ENCODE measurements around the gene OPRM1.

The OPRM1 gene

DNA sequence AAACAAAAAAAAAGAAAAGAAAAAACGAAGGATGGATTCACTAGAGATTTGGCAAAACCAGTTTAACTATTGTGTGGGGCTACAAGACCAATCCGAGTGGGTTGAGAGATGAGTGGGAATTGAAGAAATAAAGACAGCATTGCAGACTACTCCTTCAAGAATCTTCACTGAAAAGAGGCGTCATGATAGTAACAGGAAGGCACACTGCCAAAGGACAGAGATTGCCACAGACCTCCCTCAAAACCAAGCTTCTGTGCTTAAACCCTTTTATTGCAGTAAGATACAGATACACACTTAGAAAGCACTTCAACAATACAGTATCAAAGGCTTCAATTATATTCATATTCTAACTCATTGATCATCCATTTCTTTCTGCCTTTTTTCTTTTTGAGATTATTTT is 213.6 kb downstream of the OPRM1 start:
- Histone ChIP-seq H3K27ac (ENCODE audit: low read length) (no peak overlapping the region), H3K27me3 (ENCODE audit: control insufficient read depth in 1 of 2, insufficient read depth in 2 of 2, low read length in 2 of 2) (no peaks in the 10 kb centered on the region), H3K36me3 (ENCODE audit: control insufficient read depth in 2 of 2, insufficient read depth in 2 of 2, low read length in 2 of 2) (no peaks in the 10 kb centered on the region), H3K9me3 (ENCODE audit: control insufficient read depth in 2 of 2, low read length in 2 of 2) (no peaks in the 10 kb centered on the region), H3K4me3 (ENCODE audit: low read length in 2 of 2) (no peak overlapping the region), H3K9ac (ENCODE audit: low read length in 2 of 2) (no peak overlapping the region), H3K4me1 (ENCODE audit: control insufficient read depth, insufficient read depth, low read length) (no peaks in the 10 kb centered on the region)

DNA sequence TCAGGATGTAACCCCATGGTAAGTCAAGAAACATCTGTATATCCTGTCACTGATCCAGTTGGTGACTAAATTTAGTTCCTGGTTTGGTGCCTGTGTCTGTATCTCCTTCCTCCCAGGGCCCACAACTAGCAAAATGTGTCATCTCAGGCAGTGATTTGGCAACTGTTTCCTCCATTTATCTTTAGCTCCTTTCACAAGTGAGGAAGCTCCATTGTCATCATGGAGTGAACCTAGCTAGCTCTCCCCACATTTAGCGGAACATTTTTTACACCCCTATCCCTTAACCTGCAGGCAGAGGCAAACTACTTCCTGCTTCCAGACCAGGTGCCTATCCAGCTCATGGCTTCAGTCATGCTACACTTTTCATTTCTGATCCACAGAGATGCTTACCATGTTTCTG is 218.0 kb downstream of the OPRM1 start:
- H3K9ac ChIP-seq (ENCODE audit: low read length in 2 of 2), result no peak overlapping the region
- H3K4me1 ChIP-seq (ENCODE audit: control insufficient read depth, insufficient read depth, low read length), result no peaks in the 10 kb centered on the region
- H3K27me3 ChIP-seq (ENCODE audit: control insufficient read depth in 1 of 2, insufficient read depth in 2 of 2, low read length in 2 of 2), result no peaks in the 10 kb centered on the region

DNA sequence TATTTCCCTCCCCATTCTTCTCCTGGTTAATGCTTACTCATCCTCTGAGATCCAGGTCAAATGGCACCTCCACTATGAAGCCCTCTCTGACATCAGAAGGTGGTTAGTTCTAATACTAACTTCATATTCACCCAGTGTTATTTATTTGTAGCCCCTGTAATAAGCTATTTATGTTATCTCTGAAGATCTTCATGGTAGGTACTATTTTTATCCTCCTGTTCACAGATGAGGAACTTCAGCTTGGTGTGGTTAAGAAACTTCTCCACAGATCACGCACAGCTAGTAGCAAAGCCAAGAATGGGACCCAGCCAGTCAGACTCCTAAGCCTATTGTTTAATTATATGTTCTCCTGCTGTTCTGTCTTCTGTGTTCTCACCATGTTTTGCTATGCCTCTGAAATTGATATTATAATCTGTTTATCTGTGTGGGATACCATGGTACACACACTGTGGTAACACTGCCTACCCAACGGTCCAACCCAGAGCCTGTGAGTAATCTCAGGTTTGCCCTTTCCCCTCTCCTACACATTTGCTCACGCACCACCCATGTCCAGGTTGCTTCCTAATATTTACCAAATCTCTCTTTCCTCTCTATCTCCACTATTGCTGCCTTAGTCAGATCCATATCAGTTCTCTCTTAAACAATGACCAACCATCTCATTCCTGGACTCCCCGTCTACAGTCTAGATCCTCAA is 219.2 kb downstream of the OPRM1 start:
- no peak overlapping the region for H3K4me3 ChIP-seq (ENCODE audit: low read length in 2 of 2)
- no peak overlapping the region for H3K27ac ChIP-seq (ENCODE audit: low read length)
- no peaks in the 10 kb centered on the region for H3K9me3 ChIP-seq (ENCODE audit: control insufficient read depth in 2 of 2, low read length in 2 of 2)
- H3K36me3 ChIP-seq (ENCODE audit: control insufficient read depth in 2 of 2, insufficient read depth in 2 of 2, low read length in 2 of 2), result no peaks in the 10 kb centered on the region
- no peaks in the 10 kb centered on the region for H3K4me1 ChIP-seq (ENCODE audit: control insufficient read depth, insufficient read depth, low read length)
- no peak overlapping the region for H3K9ac ChIP-seq (ENCODE audit: low read length in 2 of 2)
- no peaks in the 10 kb centered on the region for H3K27me3 ChIP-seq (ENCODE audit: control insufficient read depth in 1 of 2, insufficient read depth in 2 of 2, low read length in 2 of 2)

More for the DNA sequence above, 218.0 kb downstream of the OPRM1 start:
- Histone ChIP-seq H3K36me3 (ENCODE audit: control insufficient read depth in 2 of 2, insufficient read depth in 2 of 2, low read length in 2 of 2) (no peaks in the 10 kb centered on the region), H3K9me3 (ENCODE audit: control insufficient read depth in 2 of 2, low read length in 2 of 2) (no peaks in the 10 kb centered on the region), H3K27ac (ENCODE audit: low read length) (no peak overlapping the region), H3K4me3 (ENCODE audit: low read length in 2 of 2) (no peak overlapping the region)

DNA sequence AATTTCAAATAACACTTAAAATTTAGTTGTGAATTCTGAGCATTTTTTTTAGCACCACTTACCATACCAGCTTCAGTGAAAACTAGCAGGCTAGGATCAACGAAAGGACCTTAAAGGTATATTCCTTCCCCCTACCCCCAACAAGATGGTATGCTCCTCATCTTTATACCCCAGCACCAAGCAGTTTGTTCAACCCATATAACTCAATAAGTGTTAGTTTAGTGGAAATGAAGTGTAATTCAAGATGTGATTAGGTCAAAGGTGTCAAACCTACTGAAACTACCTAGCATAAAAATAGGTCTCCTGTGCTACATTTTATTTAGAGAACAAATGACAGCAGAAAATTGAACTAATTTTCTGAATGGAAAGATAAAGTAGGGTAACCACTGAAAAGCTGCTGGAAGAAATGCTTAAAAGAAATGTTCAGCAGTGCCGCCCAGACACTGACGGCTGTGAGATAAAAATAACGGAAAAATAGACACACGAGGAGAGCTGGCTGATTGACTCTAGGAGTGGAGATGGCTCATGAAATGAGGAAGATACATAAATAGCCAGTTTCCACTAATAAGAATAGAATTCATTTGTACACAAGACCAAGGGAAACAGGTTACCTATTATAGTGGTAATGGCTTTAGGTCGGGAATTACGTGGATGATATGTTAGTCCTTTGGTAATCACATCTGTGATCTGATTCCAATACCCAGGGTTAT is 222.8 kb downstream of the OPRM1 start:
- H3K4me3 ChIP-seq (ENCODE audit: low read length in 2 of 2), result no peak overlapping the region
- no peak overlapping the region for H3K9ac ChIP-seq (ENCODE audit: low read length in 2 of 2)
- H3K27ac ChIP-seq (ENCODE audit: low read length), result no peak overlapping the region
- H3K4me1 ChIP-seq (ENCODE audit: control insufficient read depth, insufficient read depth, low read length), result no peaks in the 10 kb centered on the region
- no peaks in the 10 kb centered on the region for H3K9me3 ChIP-seq (ENCODE audit: control insufficient read depth in 2 of 2, low read length in 2 of 2)
- no peaks in the 10 kb centered on the region for H3K27me3 ChIP-seq (ENCODE audit: control insufficient read depth in 1 of 2, insufficient read depth in 2 of 2, low read length in 2 of 2)
- no peaks in the 10 kb centered on the region for H3K36me3 ChIP-seq (ENCODE audit: control insufficient read depth in 2 of 2, insufficient read depth in 2 of 2, low read length in 2 of 2)

DNA sequence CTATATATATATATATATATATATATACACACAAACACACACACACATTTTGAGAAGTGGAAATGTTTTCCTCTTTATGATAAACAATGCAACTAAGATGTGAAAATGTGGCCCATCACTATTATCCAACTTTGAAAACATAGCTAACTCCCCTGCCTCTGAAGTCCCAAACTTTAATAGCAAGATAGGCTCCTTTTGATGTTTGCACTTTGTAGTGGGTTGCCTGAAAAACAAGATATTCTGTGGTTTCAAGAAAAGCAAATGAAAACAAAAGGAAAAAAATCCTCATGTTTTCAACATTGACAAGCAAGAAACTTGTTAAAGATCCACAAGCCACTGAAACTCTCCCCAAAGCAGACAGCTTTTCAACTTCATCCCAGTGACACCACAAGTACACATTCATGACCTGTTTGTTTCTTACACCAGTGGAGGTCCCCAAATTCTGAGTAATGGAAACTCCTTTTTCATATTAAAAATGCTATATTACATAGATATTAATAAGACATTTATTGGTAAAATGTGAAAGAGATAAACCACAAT is 227.6 kb downstream of the OPRM1 start:
- Histone ChIP-seq H3K4me3 (ENCODE audit: low read length in 2 of 2) (no peak overlapping the region), H3K9ac (ENCODE audit: low read length in 2 of 2) (no peak overlapping the region), H3K27ac (ENCODE audit: low read length) (no peak overlapping the region), H3K36me3 (ENCODE audit: control insufficient read depth in 2 of 2, insufficient read depth in 2 of 2, low read length in 2 of 2) (no peaks in the 10 kb centered on the region), H3K27me3 (ENCODE audit: control insufficient read depth in 1 of 2, insufficient read depth in 2 of 2, low read length in 2 of 2) (peaks cover 0 to 2% of the 10 kb centered on the region in 2 donors), H3K9me3 (ENCODE audit: control insufficient read depth in 2 of 2, low read length in 2 of 2) (no peaks in the 10 kb centered on the region), H3K4me1 (ENCODE audit: control insufficient read depth, insufficient read depth, low read length) (no peaks in the 10 kb centered on the region)

DNA sequence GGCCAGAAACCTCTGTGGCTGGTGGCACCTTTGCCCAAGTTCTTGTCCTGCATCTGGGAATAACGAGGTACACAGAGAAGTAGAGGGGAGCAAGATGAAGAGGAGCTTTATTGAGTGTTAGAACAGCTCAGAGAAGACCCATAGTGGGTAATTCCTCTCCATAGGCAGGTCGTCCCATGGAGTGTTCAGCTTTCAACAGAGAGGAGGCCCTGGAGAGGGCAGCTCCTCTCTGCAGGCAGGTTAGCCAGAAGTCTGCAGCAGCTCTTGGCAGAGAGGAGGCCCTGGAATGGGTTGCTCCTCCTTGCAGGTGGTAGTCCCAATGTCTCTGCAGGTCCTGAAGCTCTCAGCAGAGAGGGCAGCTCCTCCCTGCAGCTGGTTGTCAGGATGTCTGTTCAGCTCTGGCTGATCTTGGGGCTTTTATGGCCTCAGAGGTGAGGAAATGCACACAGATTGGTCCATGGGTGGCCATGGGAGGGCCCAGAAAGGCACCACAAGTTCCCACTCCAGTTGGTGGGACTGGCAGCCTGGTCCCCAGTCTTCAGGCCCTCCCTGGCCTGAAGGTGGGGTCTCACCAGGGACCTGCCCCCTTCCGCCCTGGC is 228.6 kb downstream of the OPRM1 start:
- H3K27ac ChIP-seq (ENCODE audit: low read length), result no peak overlapping the region
- no peaks in the 10 kb centered on the region for H3K4me1 ChIP-seq (ENCODE audit: control insufficient read depth, insufficient read depth, low read length)
- no peak overlapping the region for H3K4me3 ChIP-seq (ENCODE audit: low read length in 2 of 2)
- no peaks in the 10 kb centered on the region for H3K36me3 ChIP-seq (ENCODE audit: control insufficient read depth in 2 of 2, insufficient read depth in 2 of 2, low read length in 2 of 2)
- H3K27me3 ChIP-seq (ENCODE audit: control insufficient read depth in 1 of 2, insufficient read depth in 2 of 2, low read length in 2 of 2), result peaks cover 0 to 2% of the 10 kb centered on the region in 2 donors
- H3K9me3 ChIP-seq (ENCODE audit: control insufficient read depth in 2 of 2, low read length in 2 of 2), result no peaks in the 10 kb centered on the region
- H3K9ac ChIP-seq (ENCODE audit: low read length in 2 of 2), result no peak overlapping the region

DNA sequence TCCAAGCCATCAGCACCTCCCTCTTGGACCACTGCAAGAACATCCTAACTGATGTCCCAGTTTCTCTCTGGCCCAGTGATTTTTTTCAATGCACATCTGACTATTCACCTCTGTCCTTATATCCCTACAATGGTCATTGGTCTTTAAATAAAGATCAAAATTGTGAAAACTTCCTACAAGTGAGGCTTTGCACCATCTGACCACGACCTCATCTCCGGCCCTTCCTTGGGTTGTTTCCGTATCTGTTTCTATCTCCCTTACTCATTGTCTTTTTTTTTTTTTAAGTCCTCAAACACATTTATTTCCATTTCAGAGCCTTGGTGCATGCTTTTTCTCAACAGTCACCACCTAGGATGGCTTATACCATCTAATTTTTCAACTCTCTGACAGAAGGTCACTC is 229.4 kb downstream of the OPRM1 start:
- Histone ChIP-seq H3K36me3 (ENCODE audit: control insufficient read depth in 2 of 2, insufficient read depth in 2 of 2, low read length in 2 of 2) (no peaks in the 10 kb centered on the region), H3K4me1 (ENCODE audit: control insufficient read depth, insufficient read depth, low read length) (no peaks in the 10 kb centered on the region), H3K27ac (ENCODE audit: low read length) (no peak overlapping the region), H3K27me3 (ENCODE audit: control insufficient read depth in 1 of 2, insufficient read depth in 2 of 2, low read length in 2 of 2) (peaks cover 0 to 2% of the 10 kb centered on the region in 2 donors), H3K9me3 (ENCODE audit: control insufficient read depth in 2 of 2, low read length in 2 of 2) (no peaks in the 10 kb centered on the region), H3K9ac (ENCODE audit: low read length in 2 of 2) (no peak overlapping the region), H3K4me3 (ENCODE audit: low read length in 2 of 2) (no peak overlapping the region)

DNA sequence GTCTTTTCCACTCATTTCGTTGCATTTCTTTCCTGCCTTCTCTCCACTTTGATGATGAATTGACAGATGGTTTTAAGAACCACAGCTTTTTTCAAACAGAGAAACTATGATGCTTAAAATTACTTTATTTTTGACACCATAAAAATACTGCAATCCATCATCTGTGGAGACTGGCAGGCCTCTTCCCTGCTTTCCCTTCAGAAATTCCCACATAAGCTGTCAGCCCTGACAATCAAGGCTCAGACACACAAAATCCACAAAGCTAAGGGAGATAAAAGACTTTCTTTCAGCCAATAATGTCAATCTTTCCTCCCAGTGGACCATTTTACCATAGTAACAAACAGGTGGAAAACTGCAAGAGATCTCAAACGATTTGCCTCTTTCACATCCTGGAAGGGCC is 235.1 kb downstream of the OPRM1 start:
- Histone ChIP-seq H3K27ac (ENCODE audit: low read length) (no peak overlapping the region), H3K9me3 (ENCODE audit: control insufficient read depth in 2 of 2, low read length in 2 of 2) (no peaks in the 10 kb centered on the region), H3K27me3 (ENCODE audit: control insufficient read depth in 1 of 2, insufficient read depth in 2 of 2, low read length in 2 of 2) (no peaks in the 10 kb centered on the region), H3K36me3 (ENCODE audit: control insufficient read depth in 2 of 2, insufficient read depth in 2 of 2, low read length in 2 of 2) (no peaks in the 10 kb centered on the region), H3K4me3 (ENCODE audit: low read length in 2 of 2) (no peak overlapping the region), H3K9ac (ENCODE audit: low read length in 2 of 2) (no peak overlapping the region), H3K4me1 (ENCODE audit: control insufficient read depth, insufficient read depth, low read length) (no peaks in the 10 kb centered on the region)

DNA sequence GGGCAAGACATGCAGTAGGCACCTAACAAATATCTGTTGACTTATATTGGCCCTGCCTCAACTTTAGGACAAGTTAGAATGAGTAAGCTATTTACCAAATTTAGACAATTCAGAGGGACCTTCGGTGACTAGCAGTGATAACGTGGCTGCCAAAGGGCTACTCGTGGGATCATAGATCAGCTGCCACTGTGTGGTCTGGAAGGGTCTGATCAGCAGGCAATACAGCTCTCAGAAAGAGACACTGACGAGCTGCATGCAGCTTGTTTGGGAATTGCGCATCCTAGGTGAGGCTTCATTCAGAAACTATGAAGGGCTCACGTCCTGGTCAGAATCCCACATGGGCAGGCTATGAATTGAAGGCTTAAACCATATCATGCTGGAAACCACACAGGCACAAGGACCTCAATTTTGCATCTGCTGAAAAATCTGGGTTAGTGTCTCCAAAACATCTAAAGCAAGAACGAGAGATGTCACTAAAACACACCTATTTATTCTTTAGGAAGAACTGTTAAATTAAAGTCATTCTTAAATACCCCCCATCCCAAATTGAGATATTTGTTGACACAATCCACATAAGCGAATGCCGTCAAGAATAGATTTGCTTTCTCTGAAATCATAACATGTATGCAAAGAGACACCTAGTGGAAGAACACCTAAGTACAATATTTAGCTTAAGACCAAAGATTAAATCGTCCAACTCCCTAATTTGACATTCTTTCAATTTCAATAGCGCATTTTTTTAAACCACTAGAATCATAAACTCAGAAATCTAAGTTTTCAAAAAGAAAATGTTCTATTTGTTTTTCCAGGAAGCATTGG is 238.0 kb downstream of the OPRM1 start:
- H3K4me1 ChIP-seq (ENCODE audit: control insufficient read depth, insufficient read depth, low read length), result no peaks in the 10 kb centered on the region
- H3K36me3 ChIP-seq (ENCODE audit: control insufficient read depth in 2 of 2, insufficient read depth in 2 of 2, low read length in 2 of 2), result no peaks in the 10 kb centered on the region
- H3K27ac ChIP-seq (ENCODE audit: low read length), result no peak overlapping the region
- H3K4me3 ChIP-seq (ENCODE audit: low read length in 2 of 2), result peak overlapping the region in 1 of 2 donors; percentile 22
- no peak overlapping the region for H3K9ac ChIP-seq (ENCODE audit: low read length in 2 of 2)
- H3K27me3 ChIP-seq (ENCODE audit: control insufficient read depth in 1 of 2, insufficient read depth in 2 of 2, low read length in 2 of 2), result no peaks in the 10 kb centered on the region
- no peaks in the 10 kb centered on the region for H3K9me3 ChIP-seq (ENCODE audit: control insufficient read depth in 2 of 2, low read length in 2 of 2)

DNA sequence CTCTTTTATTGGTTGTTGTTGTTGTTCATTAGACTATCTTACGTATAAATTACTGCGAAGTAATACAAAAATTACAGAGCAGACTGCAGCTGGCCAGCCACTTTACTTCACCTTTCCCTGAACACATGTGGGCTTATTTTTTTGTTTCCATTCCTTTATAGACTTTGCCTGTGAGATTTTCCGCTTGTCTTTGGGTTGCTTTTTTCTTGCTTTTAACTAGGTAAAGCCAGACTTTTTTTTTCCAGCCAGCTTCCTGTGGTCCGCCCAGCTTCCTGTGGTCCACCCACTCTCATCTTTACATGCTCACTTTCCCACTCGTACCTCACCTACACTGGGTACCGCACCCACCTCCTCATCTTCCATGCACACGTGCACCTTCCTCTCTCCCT is 238.6 kb downstream of the OPRM1 start:
- Histone ChIP-seq H3K9ac (ENCODE audit: low read length in 2 of 2) (no peak overlapping the region), H3K4me3 (ENCODE audit: low read length in 2 of 2) (peak overlapping the region in 1 of 2 donors; percentile 22), H3K27me3 (ENCODE audit: control insufficient read depth in 1 of 2, insufficient read depth in 2 of 2, low read length in 2 of 2) (no peaks in the 10 kb centered on the region), H3K4me1 (ENCODE audit: control insufficient read depth, insufficient read depth, low read length) (no peaks in the 10 kb centered on the region), H3K9me3 (ENCODE audit: control insufficient read depth in 2 of 2, low read length in 2 of 2) (no peaks in the 10 kb centered on the region), H3K27ac (ENCODE audit: low read length) (no peak overlapping the region), H3K36me3 (ENCODE audit: control insufficient read depth in 2 of 2, insufficient read depth in 2 of 2, low read length in 2 of 2) (no peaks in the 10 kb centered on the region)

All from stomach smooth muscle (tissue), 2 donors.